K562 (cell line): Measurements from ENCODE around the gene SLC19A1. TPM values are rescaled to one million over a fixed set of nuclear protein-coding genes. Genes with fewer than 3 reads are reported as not detected.
A peak's percentile ranks its signal among the peaks of the same experiment; 100 is the strongest.

Experiments used
- ELF1 ChIP-seq: fragments of 200-800 bp; sonication (Bioruptor generic); IDR thresholded peaks from 2 replicates; pipeline ENCODE4 v1.6.1; 2016; ENCODE audit warnings: missing genetic modification characterization, missing compliant biosample characterization
- HNRNPLL ChIP-seq: fragments of 200-400 bp; formaldehyde crosslinking; IDR thresholded peaks from 2 replicates; pipeline ENCODE4 v1.6.1; 2017; ENCODE audit warnings: low read length, low read depth, mild to moderate bottlenecking; ENCODE audit not compliant: poor library complexity, severe bottlenecking
- KAT7 ChIP-seq: sonication (generic); formaldehyde crosslinking; IDR thresholded peaks from 2 replicates; pipeline ENCODE4 v1.8.0; 2022; ENCODE audit warnings: missing genetic modification reagents, mild to moderate bottlenecking, borderline replicate concordance
- KLF1 ChIP-seq: fragments of 450-650 bp; IDR thresholded peaks from 2 replicates; pipeline ENCODE4 v1.6.1; 2016; ENCODE audit warnings: missing genetic modification characterization, missing compliant biosample characterization
- MAZ ChIP-seq, 2 experiments: fragments of 450-650 bp in 1 of 2; sonication (generic) in 1 of 2; formaldehyde crosslinking; IDR thresholded peaks in 1 of 2; conservative IDR thresholded peaks in 1 of 2; 2 replicates each; pipeline versions ENCODE4 v1.4.0 to v1.5.0; 2020; ENCODE audit warnings: mild to moderate bottlenecking in 1 of 2, missing genetic modification reagents in 1 of 2
- MEIS2 ChIP-seq: fragments of 450-650 bp; IDR thresholded peaks from 2 replicates; pipeline ENCODE4 v1.6.1; 2014; ENCODE audit warnings: mild to moderate bottlenecking; ENCODE audit not compliant: partially characterized antibody
- RAD21 ChIP-seq, 2 experiments: fragments of 250-450 bp in 1 of 2; fragments of 450-650 bp in 1 of 2; sonication (Bioruptor Pico) in 1 of 2; formaldehyde crosslinking in 1 of 2; IDR thresholded peaks in 1 of 2; conservative IDR thresholded peaks in 1 of 2; 2 replicates each; pipeline versions ENCODE4 v1.4.0 to v1.8.0; 2020 to 2022; ENCODE audit warnings: mild to moderate bottlenecking in 2 of 2, moderate library complexity in 1 of 2
- RBM25 ChIP-seq: fragments of 200-400 bp; formaldehyde crosslinking; IDR thresholded peaks from 2 replicates; pipeline ENCODE4 v1.6.1; 2018; ENCODE audit warnings: low read length, low read depth, moderate library complexity; ENCODE audit not compliant: severe bottlenecking
- RCOR1 ChIP-seq, 2 experiments: IDR thresholded peaks; 2 replicates each; pipeline ENCODE4 v1.6.1; 2012; ENCODE audit warnings: low read depth in 2 of 2, low read length in 2 of 2, borderline replicate concordance in 1 of 2, improper control_type of control experiment in 1 of 2
- RUNX1 ChIP-seq: sonication (generic); IDR thresholded peaks from 2 replicates; pipeline ENCODE4 v1.6.1; 2016; ENCODE audit warnings: antibody characterized with exemption, low read depth
- SP1 ChIP-seq: sonication (generic); formaldehyde crosslinking; IDR thresholded peaks from 2 replicates; pipeline ENCODE4 v1.8.1; 2022; ENCODE audit warnings: mild to moderate bottlenecking, missing genetic modification reagents
- SPI1 ChIP-seq: IDR thresholded peaks from 2 replicates; pipeline ENCODE4 v1.6.1; 2011; ENCODE audit warnings: low read depth, low read length, control low read depth, borderline replicate concordance
- TOE1 ChIP-seq, 2 experiments: fragments of 450-650 bp in 1 of 2; sonication (generic) in 1 of 2; formaldehyde crosslinking in 1 of 2; IDR thresholded peaks; 2 replicates each; pipeline versions ENCODE4 v1.7.1 to v1.8.0; 2016 to 2022; ENCODE audit warnings: borderline replicate concordance in 2 of 2, mild to moderate bottlenecking in 2 of 2, antibody characterized with exemption in 1 of 2, inconsistent platforms in 1 of 2, low read depth in 1 of 2, missing genetic modification reagents in 1 of 2, moderate library complexity in 1 of 2
- TRIM25 ChIP-seq: fragments of 450-650 bp; IDR thresholded peaks from 2 replicates; pipeline ENCODE4 v1.7.0; 2016; ENCODE audit warnings: borderline replicate concordance
- ZMIZ1 ChIP-seq, 2 experiments: fragments of 150-350 bp in 1 of 2; IDR thresholded peaks; 2 replicates each; pipeline ENCODE4 v1.6.1; 2012 to 2016; ENCODE audit warnings: low read depth in 2 of 2, low read length in 2 of 2, mild to moderate bottlenecking in 1 of 2, moderate library complexity in 1 of 2
- ZNF274 ChIP-seq: IDR thresholded peaks from 2 replicates; pipeline ENCODE4 v1.6.1; 2011; ENCODE audit warnings: low read depth, mild to moderate bottlenecking, low read length, moderate library complexity, borderline replicate concordance
- polyA plus RNA-seq, 8 experiments: library from polyadenylated mRNA; depleted of rRNA in 4 of 8; stranded (reverse) in 5 of 8; unstranded in 3 of 8; fragments of >200 nt; fragmentation: Nextera tagmentation in 2 of 8; fragmentation: Illumina TruSeq in 1 of 8; extraction: Ambion mirVana in 2 of 8; extraction: Trizol in 1 of 8; gene quantifications; 2 replicates each; pipeline versions ENCODE4 v1.2.1 to v1.2.3, GENCODE V29; 2011 to 2014; ENCODE audit warnings: inconsistent platforms in 1 of 8, missing spikeins in 1 of 8
- total RNA-seq, 7 experiments: library from RNA; depleted of rRNA in 6 of 7; stranded (reverse); fragments of >200 nt in 6 of 7; fragmentation: Illumina TruSeq in 2 of 7; extraction: Trizol in 2 of 7; gene quantifications; 2 replicates each; pipeline versions ENCODE4 v1.2.1 to v1.2.3, GENCODE V29; 2011 to 2021; ENCODE audit warnings: low replicate concordance in 1 of 7
- TF ChIP-seq, protein P1 (sequence below): fragments of 250-450 bp; sonication (Bioruptor Pico); IDR thresholded peaks from 2 replicates; pipeline ENCODE4 v1.8.0; 2021; ENCODE audit warnings: moderate library complexity, mild to moderate bottlenecking, inconsistent platforms
- TF ChIP-seq, protein P2 (sequence below): fragments of 450-650 bp; formaldehyde crosslinking; IDR thresholded peaks from 2 replicates; pipeline ENCODE4 v1.4.0; 2020; ENCODE audit warnings: mild to moderate bottlenecking, moderate library complexity

Gene SLC19A1
- total and polyA plus RNA-seq, 9 of the 15 experiments (the other 6 are each of a cell fraction or from before 2014, with no cell fraction given) = 0.65 to 88.7 (median 12.0) TPM

GRCh38 chr21:45554477-45555175, 12.4 kb upstream of the SLC19A1 start (continued):
- peak; percentile 13 to 55; a peak in 2 of 4 replicates for TF ChIP-seq MAZ (CRISPR knock-in tag; conservative IDR thresholded peaks at IDR 0.05 in 1 of 2, IDR thresholded peaks at IDR 0.05 in 1 of 2)
- TF ChIP-seq, protein P1, sequence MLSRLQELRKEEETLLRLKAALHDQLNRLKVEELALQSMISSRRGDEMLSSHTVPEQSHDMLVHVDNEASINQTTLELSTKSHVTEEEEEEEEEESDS (CRISPR knock-in tag) = no peak
- TF ChIP-seq, protein P2, sequence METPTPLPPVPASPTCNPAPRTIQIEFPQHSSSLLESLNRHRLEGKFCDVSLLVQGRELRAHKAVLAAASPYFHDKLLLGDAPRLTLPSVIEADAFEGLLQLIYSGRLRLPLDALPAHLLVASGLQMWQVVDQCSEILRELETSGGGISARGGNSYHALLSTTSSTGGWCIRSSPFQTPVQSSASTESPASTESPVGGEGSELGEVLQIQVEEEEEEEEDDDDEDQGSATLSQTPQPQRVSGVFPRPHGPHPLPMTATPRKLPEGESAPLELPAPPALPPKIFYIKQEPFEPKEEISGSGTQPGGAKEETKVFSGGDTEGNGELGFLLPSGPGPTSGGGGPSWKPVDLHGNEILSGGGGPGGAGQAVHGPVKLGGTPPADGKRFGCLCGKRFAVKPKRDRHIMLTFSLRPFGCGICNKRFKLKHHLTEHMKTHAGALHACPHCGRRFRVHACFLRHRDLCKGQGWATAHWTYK (CRISPR knock-in tag) = no peak
- TF ChIP-seq RBM25 = no peak
- TF ChIP-seq MEIS2 = peak; percentile 35
- no peak for TF ChIP-seq ZMIZ1 (IDR thresholded peaks at IDR 0.05; ENCODE audit: low read depth in 2 of 2, low read length in 2 of 2)
- TF ChIP-seq RUNX1 = no peak
- TF ChIP-seq SP1 = peak; percentile 59; the same call in 1 of the 2 replicates
- TF ChIP-seq RAD21 (CRISPR knock-in tag; conservative IDR thresholded peaks at IDR 0.05 in 1 of 2, IDR thresholded peaks at IDR 0.05 in 1 of 2) = peak; percentile 56 to 79
- no peak for TF ChIP-seq ELF1
- TF ChIP-seq KLF1 = no peak
- TF ChIP-seq HNRNPLL = no peak
- no peak for TF ChIP-seq KAT7
- no peak for TF ChIP-seq TRIM25
- TF ChIP-seq RCOR1 (IDR thresholded peaks at IDR 0.05; ENCODE audit: borderline replicate concordance in 1 of 2, low read depth in 2 of 2, low read length in 2 of 2) = 0 out of 4 replicates have a peak, but pooled peaks of 1 of the 2 experiments have one; percentile 18
- TF ChIP-seq SPI1 = no peak
- 0 out of 2 replicates have a peak, but pooled peaks have one; percentile 37 for TF ChIP-seq TOE1 (IDR thresholded peaks at IDR 0.05; ENCODE audit: borderline replicate concordance)
- no peak for TF ChIP-seq TOE1 (CRISPR knock-in tag; IDR thresholded peaks at IDR 0.05; ENCODE audit: borderline replicate concordance, low read depth)
- TF ChIP-seq ZNF274 = no peak
